Measurements from ENCODE around the gene NR5A2. TPM values are rescaled to one million over a fixed set of nuclear protein-coding genes. Genes with fewer than 3 reads are reported as not detected.
A peak's percentile ranks its signal among the peaks of the same experiment; 100 is the strongest.

The NR5A2 gene
- total RNA-seq, 1 experiment from 2014 or later, result 4.7 TPM

GRCh38 chr1:200226268-200226968 is 198.9 kb downstream of the NR5A2 start:
- no peak overlapping the region for H3K4ac ChIP-seq (ENCODE audit: low read depth, low read length)
- H4K8ac ChIP-seq (replicated peaks; ENCODE audit: insufficient read length, low read depth, low read length), result no peak overlapping the region
- no peak overlapping the region for H4K5ac ChIP-seq (ENCODE audit: insufficient read length, low read depth, low read length)
- H4K20me1 ChIP-seq (ENCODE audit: control insufficient read depth, insufficient read depth, insufficient read length), result no peaks in the 10 kb centered on the region
- H3K23ac ChIP-seq (ENCODE audit: insufficient read length, low read depth, low read length), result no peak overlapping the region
- WGBS (ENCODE audit: extremely low coverage, insufficient read length, low lambda C conversion rate), result no CpG with 5 or more reads among the region's 11 CpGs
- no peak overlapping the region for H3K9ac ChIP-seq (ENCODE audit: extremely low read depth, insufficient read length, low read length)
- no peaks in the 10 kb centered on the region for H3K79me2 ChIP-seq (ENCODE audit: insufficient read depth, low read length)
- no peaks in the 10 kb centered on the region for H3K79me1 ChIP-seq (ENCODE audit: insufficient read depth, low read depth, low read length, poor library complexity, severe bottlenecking)
- DNase-seq, result peak; percentile 56
- no peak for TF ChIP-seq CTCF (conservative IDR thresholded peaks at IDR 0.05)
- no peak overlapping the region for H2BK20ac ChIP-seq (ENCODE audit: low read depth, low read length, poor library complexity, severe bottlenecking)
- H3K18ac ChIP-seq (ENCODE audit: insufficient read length, low read depth, low read length), result no peak overlapping the region
- H3K4me1 Mint-ChIP-seq, result peaks cover 49 to 53% of the 10 kb centered on the region in 2 experiments
- H3K9me3 Mint-ChIP-seq, result peaks cover 0 to 8% of the 10 kb centered on the region in 2 experiments; a peak in 1 of 5 replicates
- H3K9me3 ChIP-seq (ENCODE audit: control insufficient read depth, low read depth, low read length), result no peaks in the 10 kb centered on the region
- H2BK120ac ChIP-seq (ENCODE audit: low read depth, low read length, poor library complexity, severe bottlenecking), result no peak overlapping the region
- no peak overlapping the region for H4K91ac ChIP-seq (ENCODE audit: insufficient read length, low read depth, low read length)
- no peaks in the 10 kb centered on the region for H3K23me2 ChIP-seq (ENCODE audit: insufficient read length, low read depth, low read length, poor library complexity, severe bottlenecking)
- H3K36me3 Mint-ChIP-seq (ENCODE audit: insufficient read depth in 1 of 3, low read depth in 3 of 3), result no peaks in the 10 kb centered on the region
- H3K27ac Mint-ChIP-seq, result peak overlapping the region; percentile 37 to 93 (median 85)
- no peak overlapping the region for H3T11ph ChIP-seq (ENCODE audit: low read length)
- H3K4me3 Mint-ChIP-seq, result peak overlapping the region; percentile 14 to 57; a peak in 4 of 5 replicates
- no peak overlapping the region for H3K4me2 ChIP-seq (ENCODE audit: insufficient read depth, insufficient read length, low read length)
- H3K4me1 ChIP-seq (ENCODE audit: insufficient read depth, low read length), result peaks cover 6% of the 10 kb centered on the region; the same call in 1 of the 2 replicates
- H3K27ac ChIP-seq (ENCODE audit: insufficient read length, low read depth, low read length), result no peak overlapping the region
- H3K56ac ChIP-seq (ENCODE audit: insufficient read length, low read depth, low read length), result no peak overlapping the region
- no peak overlapping the region for H2AK5ac ChIP-seq (ENCODE audit: insufficient read length, low read length)
- no peak overlapping the region for H2BK5ac ChIP-seq (ENCODE audit: insufficient read length, low read length)
- peak overlapping the region; percentile 63 for H2AFZ ChIP-seq (ENCODE audit: low read length)
- H3K27me3 ChIP-seq (ENCODE audit: insufficient read depth, low read length), result no peaks in the 10 kb centered on the region
- no peaks in the 10 kb centered on the region; the same call in 1 of the 2 replicates for H3K27me3 Mint-ChIP-seq (ENCODE audit: low read depth)
- H2BK12ac ChIP-seq (ENCODE audit: insufficient read length, low read depth, low read length), result no peak overlapping the region
- no peak overlapping the region for H3K14ac ChIP-seq (ENCODE audit: insufficient read depth, low read length)
- H2BK15ac ChIP-seq (ENCODE audit: low read depth, low read length), result no peak overlapping the region

Data from H9 (cell line).